Nephron (organoid): ENCODE measurements around the gene KRTCAP3.

Experiments
- H3K27ac Mint-ChIP-seq, 3 experiments: 2 replicates each; pipeline ENCODE4 v1.8.0; 2020; ENCODE audit warnings: mixed read lengths in 3 of 3, mild to moderate bottlenecking in 2 of 3, moderate library complexity in 1 of 3
- H3K27me3 Mint-ChIP-seq: 2 replicates; pipeline ENCODE4 v1.8.0; 2021; ENCODE audit warnings: low read depth, mild to moderate bottlenecking, moderate library complexity, mixed read lengths
- H3K36me3 Mint-ChIP-seq: 2 replicates; pipeline ENCODE4 v1.8.0; 2020; ENCODE audit warnings: low read depth, mixed read lengths
- H3K4me1 Mint-ChIP-seq: 2 replicates; pipeline ENCODE4 v1.8.0; 2020; ENCODE audit warnings: mixed read lengths
- H3K4me3 Mint-ChIP-seq, 3 experiments: 2 replicates each; pipeline ENCODE4 v1.8.0; 2020; ENCODE audit warnings: mild to moderate bottlenecking in 3 of 3, mixed read lengths in 3 of 3, moderate library complexity in 2 of 3
- H3K9me3 Mint-ChIP-seq: 2 replicates; pipeline ENCODE4 v1.8.0; 2020; ENCODE audit warnings: mixed read lengths
- TF ChIP-seq, protein P1 (sequence below), 3 experiments: fragments of 200-600 bp; sonication (generic); IDR thresholded peaks; one replicate each; pipeline ENCODE4 v1.5.0; 2021; ENCODE audit warnings: antibody characterized with exemption in 3 of 3; ENCODE audit not compliant: unreplicated experiment in 3 of 3

Gene KRTCAP3

DNA sequence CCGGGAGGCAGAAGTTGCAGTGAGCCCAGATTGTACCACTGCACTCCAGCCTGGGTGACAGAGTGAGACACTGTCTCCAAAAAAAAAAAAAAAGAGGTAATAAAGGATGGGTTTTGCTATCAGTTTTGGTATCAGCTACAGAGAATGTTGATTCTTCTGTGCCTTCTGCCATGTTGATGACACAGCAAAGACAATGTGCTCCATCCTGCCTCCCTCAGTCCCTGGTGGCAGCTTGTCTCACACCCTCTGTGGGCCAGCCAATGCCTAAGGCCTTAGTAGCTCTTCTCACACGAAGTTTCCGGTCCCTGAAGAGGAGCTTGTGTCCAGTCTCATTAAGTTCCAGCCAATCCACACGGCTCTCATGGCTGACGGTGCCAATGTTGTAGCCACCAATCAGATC is 29.8 kb downstream of the KRTCAP3 start:
- no peaks in the 10 kb centered on the region for H3K27me3 Mint-ChIP-seq
- no peak overlapping the region for H3K27ac Mint-ChIP-seq
- H3K4me3 Mint-ChIP-seq: no peak overlapping the region
- no peaks in the 10 kb centered on the region for H3K9me3 Mint-ChIP-seq
- TF ChIP-seq, protein P1, sequence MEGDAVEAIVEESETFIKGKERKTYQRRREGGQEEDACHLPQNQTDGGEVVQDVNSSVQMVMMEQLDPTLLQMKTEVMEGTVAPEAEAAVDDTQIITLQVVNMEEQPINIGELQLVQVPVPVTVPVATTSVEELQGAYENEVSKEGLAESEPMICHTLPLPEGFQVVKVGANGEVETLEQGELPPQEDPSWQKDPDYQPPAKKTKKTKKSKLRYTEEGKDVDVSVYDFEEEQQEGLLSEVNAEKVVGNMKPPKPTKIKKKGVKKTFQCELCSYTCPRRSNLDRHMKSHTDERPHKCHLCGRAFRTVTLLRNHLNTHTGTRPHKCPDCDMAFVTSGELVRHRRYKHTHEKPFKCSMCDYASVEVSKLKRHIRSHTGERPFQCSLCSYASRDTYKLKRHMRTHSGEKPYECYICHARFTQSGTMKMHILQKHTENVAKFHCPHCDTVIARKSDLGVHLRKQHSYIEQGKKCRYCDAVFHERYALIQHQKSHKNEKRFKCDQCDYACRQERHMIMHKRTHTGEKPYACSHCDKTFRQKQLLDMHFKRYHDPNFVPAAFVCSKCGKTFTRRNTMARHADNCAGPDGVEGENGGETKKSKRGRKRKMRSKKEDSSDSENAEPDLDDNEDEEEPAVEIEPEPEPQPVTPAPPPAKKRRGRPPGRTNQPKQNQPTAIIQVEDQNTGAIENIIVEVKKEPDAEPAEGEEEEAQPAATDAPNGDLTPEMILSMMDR (IDR thresholded peaks at IDR 0.05; ENCODE audit: unreplicated experiment in 3 of 3): no peak
- H3K4me1 Mint-ChIP-seq: no peaks in the 10 kb centered on the region
- peaks cover 47% of the 10 kb centered on the region for H3K36me3 Mint-ChIP-seq

DNA sequence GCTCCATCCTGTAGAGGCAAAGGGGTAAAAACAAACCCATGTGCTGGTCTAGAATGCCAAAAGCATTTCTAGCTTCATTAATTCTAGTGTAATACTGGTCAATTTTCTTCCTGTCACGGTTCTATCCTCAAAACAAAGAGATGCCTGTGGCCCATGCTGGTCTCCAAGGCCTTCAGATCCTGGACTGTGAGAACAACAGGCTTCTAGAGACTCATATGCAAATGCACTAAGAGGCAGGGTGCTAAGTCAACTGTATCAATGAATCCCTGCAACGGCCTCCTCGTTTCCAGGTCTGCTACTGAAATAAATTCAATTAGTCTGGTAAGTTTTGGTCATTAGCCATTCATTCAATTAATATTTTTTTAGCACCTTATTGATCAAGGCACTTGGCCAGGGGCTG is 43.3 kb downstream of the KRTCAP3 start:
- H3K27ac Mint-ChIP-seq: no peak overlapping the region
- H3K36me3 Mint-ChIP-seq: peaks cover 35% of the 10 kb centered on the region
- H3K4me3 Mint-ChIP-seq: peak overlapping the region in 2 of 3 experiments; percentile 1 to 55
- TF ChIP-seq, protein P1 (IDR thresholded peaks at IDR 0.05; ENCODE audit: unreplicated experiment in 3 of 3): no peak
- H3K4me1 Mint-ChIP-seq: peaks cover 18% of the 10 kb centered on the region
- H3K27me3 Mint-ChIP-seq: no peaks in the 10 kb centered on the region
- no peaks in the 10 kb centered on the region for H3K9me3 Mint-ChIP-seq

DNA sequence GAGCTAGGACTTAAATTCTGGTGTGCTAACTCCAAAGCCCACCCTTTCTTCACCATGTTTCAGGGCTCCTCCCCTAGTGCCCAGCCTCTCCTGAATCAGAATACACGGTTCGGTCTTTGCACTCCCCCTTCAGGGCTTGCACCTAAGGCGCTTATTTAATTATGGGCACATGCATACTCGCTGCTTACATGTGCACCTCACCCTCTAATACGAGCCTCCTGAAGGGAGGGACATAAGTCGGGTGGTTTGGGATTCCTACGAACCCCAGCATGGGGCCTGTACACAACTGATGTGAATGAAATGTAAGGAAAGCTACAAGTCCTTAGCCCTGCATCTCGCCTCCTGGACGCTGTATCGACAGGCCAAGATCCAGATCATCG is 46.9 kb downstream of the KRTCAP3 start:
- peak overlapping the region; percentile 43 to 83 (median 83) for H3K27ac Mint-ChIP-seq
- no peaks in the 10 kb centered on the region for H3K9me3 Mint-ChIP-seq
- peaks cover 18% of the 10 kb centered on the region for H3K4me1 Mint-ChIP-seq
- peaks cover 4% of the 10 kb centered on the region for H3K27me3 Mint-ChIP-seq
- TF ChIP-seq, protein P1 (IDR thresholded peaks at IDR 0.05; ENCODE audit: unreplicated experiment in 3 of 3): no peak
- H3K4me3 Mint-ChIP-seq: peak overlapping the region; percentile 91 to 96 (median 96)
- H3K36me3 Mint-ChIP-seq: peaks cover 11% of the 10 kb centered on the region

DNA sequence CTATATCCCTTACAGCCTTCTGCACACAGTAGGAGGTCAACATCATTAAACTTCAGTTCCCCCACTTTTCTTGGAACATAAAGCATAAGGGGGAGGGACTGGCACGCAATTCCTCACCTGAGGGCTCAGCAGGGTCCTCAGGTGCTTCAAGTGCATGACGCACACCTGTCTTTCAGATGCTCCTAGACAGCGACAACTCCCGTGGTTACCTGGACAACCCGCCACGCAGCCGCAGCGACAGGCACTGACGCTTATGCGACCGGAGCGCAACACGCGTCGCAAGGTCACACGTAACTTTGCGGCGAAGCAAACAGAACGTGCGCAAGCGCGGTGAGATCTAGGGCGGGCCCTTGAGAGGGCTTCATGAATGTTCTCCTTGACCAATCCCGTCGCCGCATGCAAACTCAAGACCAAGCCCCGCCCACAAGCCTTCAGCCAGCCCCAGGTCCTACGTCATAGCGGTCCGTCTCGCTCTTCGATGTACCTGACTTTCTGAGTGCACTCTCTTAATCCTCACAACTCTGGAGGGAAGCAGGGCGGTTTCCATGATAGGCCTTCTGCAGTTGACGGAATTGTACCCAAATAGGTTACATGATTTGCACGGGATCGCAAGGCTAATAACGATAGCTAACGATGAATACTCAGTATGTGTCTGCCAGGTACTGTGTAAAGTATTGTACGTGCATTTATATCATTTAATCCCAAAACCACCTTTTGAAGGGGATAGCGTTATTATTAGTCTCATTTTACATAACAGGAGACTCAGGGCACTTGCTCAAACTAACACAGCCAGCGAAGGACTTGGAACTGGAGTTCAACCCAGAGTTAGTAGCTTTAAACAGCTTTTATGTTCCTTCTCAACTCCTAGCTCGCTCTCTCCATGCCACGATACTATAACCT is 47.6 kb downstream of the KRTCAP3 start, which contains the start of gene IFT172:
TSS of gene IFT172 (minus strand) at position 246 of the 900 bp plus-strand sequence. CDS start at position 156, 90 bp downstream.
- TF ChIP-seq, protein P1 (IDR thresholded peaks at IDR 0.05; ENCODE audit: unreplicated experiment in 3 of 3): no peak
- Mint-ChIP-seq H3K36me3 (peaks cover 9% of the 10 kb centered on the region), H3K4me1 (peaks cover 18% of the 10 kb centered on the region), H3K9me3 (no peaks in the 10 kb centered on the region), H3K27ac (peak within 1 kb of the TSS; percentile 43 to 83 (median 83)), H3K4me3 (peak within 1 kb of the TSS; percentile 91 to 96 (median 96)), H3K27me3 (peaks cover 4% of the 10 kb centered on the region)

DNA sequence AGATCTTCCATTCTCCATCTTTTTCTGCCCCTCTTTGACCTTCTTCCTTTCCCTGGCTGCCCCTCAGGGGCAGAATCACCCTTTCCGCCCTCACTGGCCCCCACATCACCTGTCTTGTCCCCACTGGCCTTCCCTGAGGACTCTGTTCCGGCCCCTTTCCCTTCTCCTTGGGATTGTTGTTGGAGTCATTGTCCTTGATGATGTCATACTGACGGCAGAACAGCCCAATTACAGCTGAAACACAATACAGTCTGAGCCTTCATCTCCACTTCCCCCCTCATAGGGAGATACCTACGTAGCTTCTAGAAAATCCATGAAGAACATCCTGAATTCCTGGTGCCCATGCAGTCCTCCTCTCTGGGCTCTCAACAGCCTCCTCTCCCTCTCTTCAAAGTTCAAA is 50.4 kb downstream of the KRTCAP3 start:
- Mint-ChIP-seq H3K9me3 (no peaks in the 10 kb centered on the region), H3K4me3 (peak overlapping the region; percentile 22 to 49 (median 25)), H3K4me1 (peaks cover 25% of the 10 kb centered on the region), H3K27me3 (peaks cover 28% of the 10 kb centered on the region), H3K27ac (no peak overlapping the region), H3K36me3 (no peaks in the 10 kb centered on the region)
- TF ChIP-seq, protein P1 (IDR thresholded peaks at IDR 0.05; ENCODE audit: unreplicated experiment in 3 of 3): no peak
